H9 (cell line): Measurements from ENCODE around the gene SREBF1. TPM values are rescaled to one million over a fixed set of nuclear protein-coding genes. Genes with fewer than 3 reads are reported as not detected.

ENCODE experiments used
- DNase-seq: peaks from one replicate; pipeline ENCODE4 v3.0.0-alpha.2; 2017
- H2AFZ ChIP-seq: one replicate; pipeline ENCODE4 v1.6.1; 2013; ENCODE audit warnings: mild to moderate bottlenecking, low read length, control low read depth, moderate library complexity
- H2AK5ac ChIP-seq: 2 replicates; pipeline ENCODE4 v1.6.1; 2013; ENCODE audit warnings: low read length, control low read depth, mixed read lengths; ENCODE audit not compliant: insufficient read length
- H2BK120ac ChIP-seq: one replicate; pipeline ENCODE4 v1.6.1; 2013; ENCODE audit warnings: low read depth, mild to moderate bottlenecking, low read length, control low read depth, inconsistent platforms; ENCODE audit not compliant: poor library complexity, severe bottlenecking
- H2BK12ac ChIP-seq: 2 replicates; pipeline ENCODE4 v1.6.1; 2013; ENCODE audit warnings: low read length, control low read depth, mixed read lengths, low read depth; ENCODE audit not compliant: insufficient read length
- H2BK15ac ChIP-seq: 2 replicates; pipeline ENCODE4 v1.6.1; 2013; ENCODE audit warnings: low read depth, low read length, control low read depth
- H2BK20ac ChIP-seq: one replicate; pipeline ENCODE4 v1.6.1; 2013; ENCODE audit warnings: low read depth, mild to moderate bottlenecking, low read length, control low read depth, inconsistent platforms; ENCODE audit not compliant: poor library complexity, severe bottlenecking
- H2BK5ac ChIP-seq: 2 replicates; pipeline ENCODE4 v1.6.1; 2013; ENCODE audit warnings: low read length, control low read depth, mixed read lengths; ENCODE audit not compliant: insufficient read length
- H3K14ac ChIP-seq: 2 replicates; pipeline ENCODE4 v1.6.1; 2013; ENCODE audit warnings: low read length, control low read depth; ENCODE audit not compliant: insufficient read depth
- H3K18ac ChIP-seq: 2 replicates; pipeline ENCODE4 v1.6.1; 2013; ENCODE audit warnings: low read depth, mild to moderate bottlenecking, mixed read lengths, low read length, control low read depth; ENCODE audit not compliant: insufficient read length
- H3K23ac ChIP-seq: 2 replicates; pipeline ENCODE4 v1.6.1; 2013; ENCODE audit warnings: low read length, control low read depth, mixed read lengths, low read depth; ENCODE audit not compliant: insufficient read length
- H3K23me2 ChIP-seq: 2 replicates; pipeline ENCODE4 v1.6.1; 2013; ENCODE audit warnings: low read depth, mild to moderate bottlenecking, mixed read lengths, low read length, control low read depth; ENCODE audit not compliant: insufficient read length, poor library complexity, severe bottlenecking
- H3K27ac ChIP-seq: 2 replicates; pipeline ENCODE4 v1.5.1; 2013; ENCODE audit warnings: low read length, control low read depth, mixed read lengths, low read depth; ENCODE audit not compliant: insufficient read length
- H3K27me3 ChIP-seq: 2 replicates; pipeline ENCODE4 v1.6.1; 2013; ENCODE audit warnings: low read length, control low read depth, inconsistent platforms; ENCODE audit not compliant: insufficient read depth
- H3K4ac ChIP-seq: 2 replicates; pipeline ENCODE4 v1.6.1; 2013; ENCODE audit warnings: low read depth, mild to moderate bottlenecking, control low read depth, inconsistent platforms, low read length, moderate library complexity
- H3K4me1 ChIP-seq: 2 replicates; pipeline ENCODE4 v1.6.1; 2013; ENCODE audit warnings: low read length, control low read depth, inconsistent platforms; ENCODE audit not compliant: insufficient read depth
- H3K4me2 ChIP-seq: 2 replicates; pipeline ENCODE4 v1.6.1; 2013; ENCODE audit warnings: low read length, control low read depth, mixed read lengths; ENCODE audit not compliant: insufficient read length, insufficient read depth
- H3K56ac ChIP-seq: 2 replicates; pipeline ENCODE4 v1.6.1; 2013; ENCODE audit warnings: low read depth, mild to moderate bottlenecking, mixed read lengths, low read length, control low read depth; ENCODE audit not compliant: insufficient read length
- H3K79me1 ChIP-seq: 2 replicates; pipeline ENCODE4 v1.6.1; 2013; ENCODE audit warnings: low read depth, mild to moderate bottlenecking, moderate library complexity, low read length, control low read depth, inconsistent platforms; ENCODE audit not compliant: insufficient read depth, poor library complexity, severe bottlenecking
- H3K79me2 ChIP-seq: 2 replicates; pipeline ENCODE4 v1.6.1; 2013; ENCODE audit warnings: low read length, control low read depth, inconsistent platforms; ENCODE audit not compliant: insufficient read depth
- H3K9ac ChIP-seq: 2 replicates; pipeline ENCODE4 v1.6.1; 2013; ENCODE audit warnings: low read length, control low read depth, mixed read lengths; ENCODE audit not compliant: insufficient read length; ENCODE audit errors: extremely low read depth
- H3K9me3 ChIP-seq: one replicate; pipeline ENCODE4 v1.6.1; 2013; ENCODE audit warnings: low read depth, low read length, inconsistent platforms; ENCODE audit not compliant: control insufficient read depth
- H3T11ph ChIP-seq: one replicate; pipeline ENCODE4 v1.6.1; 2013; ENCODE audit warnings: mild to moderate bottlenecking, low read length, control low read depth, inconsistent platforms
- H4K20me1 ChIP-seq: one replicate; pipeline ENCODE4 v1.6.1; 2013; ENCODE audit not compliant: control insufficient read depth, insufficient read length, insufficient read depth
- H4K5ac ChIP-seq: 2 replicates; pipeline ENCODE4 v1.6.1; 2013; ENCODE audit warnings: low read depth, mild to moderate bottlenecking, mixed read lengths, low read length, control low read depth; ENCODE audit not compliant: insufficient read length
- H4K8ac ChIP-seq: replicated peaks from 2 replicates; pipeline ENCODE4 v1.6.1; 2013; ENCODE audit warnings: low read length, control low read depth, mixed read lengths, low read depth; ENCODE audit not compliant: insufficient read length
- H4K91ac ChIP-seq: 2 replicates; pipeline ENCODE4 v1.6.1; 2013; ENCODE audit warnings: low read depth, mild to moderate bottlenecking, moderate library complexity, mixed read lengths, low read length, control low read depth; ENCODE audit not compliant: insufficient read length
- H3K27ac Mint-ChIP-seq, 3 experiments: 2 replicates in 2 of 3; 3 replicates in 1 of 3; pipeline ENCODE4 v1.8.0; 2020 to 2021; ENCODE audit warnings: mixed read lengths in 3 of 3, mild to moderate bottlenecking in 1 of 3, moderate library complexity in 1 of 3
- H3K27me3 Mint-ChIP-seq: 2 replicates; pipeline ENCODE4 v1.8.0; 2021; ENCODE audit warnings: low read depth, mild to moderate bottlenecking, moderate library complexity, mixed read lengths
- H3K36me3 Mint-ChIP-seq, 3 experiments: 2 replicates in 2 of 3; 3 replicates in 1 of 3; pipeline ENCODE4 v1.8.0; 2020 to 2021; ENCODE audit warnings: low read depth in 3 of 3, mixed read lengths in 3 of 3; ENCODE audit not compliant: insufficient read depth in 1 of 3
- H3K4me1 Mint-ChIP-seq, 2 experiments: 2 replicates each; pipeline ENCODE4 v1.8.0; 2020; ENCODE audit warnings: mixed read lengths in 2 of 2
- H3K4me3 Mint-ChIP-seq, 2 experiments: 2 replicates in 1 of 2; 3 replicates in 1 of 2; pipeline ENCODE4 v1.8.0; 2020 to 2021; ENCODE audit warnings: mild to moderate bottlenecking in 2 of 2, mixed read lengths in 2 of 2, moderate library complexity in 1 of 2
- H3K9me3 Mint-ChIP-seq, 2 experiments: 2 replicates in 1 of 2; 3 replicates in 1 of 2; pipeline ENCODE4 v1.8.0; 2020; ENCODE audit warnings: mild to moderate bottlenecking in 2 of 2, mixed read lengths in 2 of 2, moderate library complexity in 1 of 2
- WGBS: extraction: QIAGEN DNeasy Blood & Tissue Kit; methylation state at CpG from one replicate; pipeline ENCODE4 v1.1.7; 2013; ENCODE audit warnings: missing lambda C conversion rate, low lambda C conversion rate, mixed read lengths; ENCODE audit not compliant: insufficient read length; ENCODE audit errors: extremely low coverage; 5-methylcytosine and 5-hydroxymethylcytosine counted together
- total RNA-seq: library from RNA; stranded (reverse); gene quantifications from 2 replicates; pipeline ENCODE4 v1.2.1, GENCODE V29; 2021
- TF ChIP-seq, protein P1 (sequence below): fragments of 200-600 bp; sonication (generic); conservative IDR thresholded peaks from 3 replicates; pipeline ENCODE4 v1.8.0; 2021; ENCODE audit warnings: antibody characterized with exemption, mild to moderate bottlenecking

The SREBF1 gene
- total RNA-seq, 1 experiment from 2014 or later: 81.9 TPM

GRCh38 chr17:17844500-17844899 lies 7.7 kb upstream of the SREBF1 start:
- no peak overlapping the region for H3K14ac ChIP-seq
- no peak overlapping the region for H3K23ac ChIP-seq
- no peaks in the 10 kb centered on the region for H3K79me2 ChIP-seq
- peaks cover 0 to 2% (median 0%) of the 10 kb centered on the region in 3 experiments; a peak in 1 of 7 replicates for H3K36me3 Mint-ChIP-seq
- H2BK120ac ChIP-seq: no peak overlapping the region
- H3K9me3 Mint-ChIP-seq: no peaks in the 10 kb centered on the region; a peak in 1 of 5 replicates
- H2BK20ac ChIP-seq: no peak overlapping the region
- no peak overlapping the region for H3K4me2 ChIP-seq
- peaks cover 12% of the 10 kb centered on the region for H3K4me1 ChIP-seq
- no peak overlapping the region for H2BK15ac ChIP-seq
- H4K5ac ChIP-seq: no peak overlapping the region
- no peak overlapping the region for H3K27ac Mint-ChIP-seq
- H3K56ac ChIP-seq: no peak overlapping the region
- no peak overlapping the region for H3K27ac ChIP-seq
- no peaks in the 10 kb centered on the region for H3K79me1 ChIP-seq
- no peak for DNase-seq
- peaks cover 4% of the 10 kb centered on the region for H3K23me2 ChIP-seq
- no peak overlapping the region for H3K18ac ChIP-seq
- no peak overlapping the region for H4K8ac ChIP-seq
- TF ChIP-seq, protein P1, sequence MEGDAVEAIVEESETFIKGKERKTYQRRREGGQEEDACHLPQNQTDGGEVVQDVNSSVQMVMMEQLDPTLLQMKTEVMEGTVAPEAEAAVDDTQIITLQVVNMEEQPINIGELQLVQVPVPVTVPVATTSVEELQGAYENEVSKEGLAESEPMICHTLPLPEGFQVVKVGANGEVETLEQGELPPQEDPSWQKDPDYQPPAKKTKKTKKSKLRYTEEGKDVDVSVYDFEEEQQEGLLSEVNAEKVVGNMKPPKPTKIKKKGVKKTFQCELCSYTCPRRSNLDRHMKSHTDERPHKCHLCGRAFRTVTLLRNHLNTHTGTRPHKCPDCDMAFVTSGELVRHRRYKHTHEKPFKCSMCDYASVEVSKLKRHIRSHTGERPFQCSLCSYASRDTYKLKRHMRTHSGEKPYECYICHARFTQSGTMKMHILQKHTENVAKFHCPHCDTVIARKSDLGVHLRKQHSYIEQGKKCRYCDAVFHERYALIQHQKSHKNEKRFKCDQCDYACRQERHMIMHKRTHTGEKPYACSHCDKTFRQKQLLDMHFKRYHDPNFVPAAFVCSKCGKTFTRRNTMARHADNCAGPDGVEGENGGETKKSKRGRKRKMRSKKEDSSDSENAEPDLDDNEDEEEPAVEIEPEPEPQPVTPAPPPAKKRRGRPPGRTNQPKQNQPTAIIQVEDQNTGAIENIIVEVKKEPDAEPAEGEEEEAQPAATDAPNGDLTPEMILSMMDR: 0 out of 3 replicates have a peak, but pooled peaks have one; percentile 16
- no peaks in the 10 kb centered on the region for H3K9me3 ChIP-seq
- peaks cover 2% of the 10 kb centered on the region; the same call in 1 of the 2 replicates for H3K27me3 Mint-ChIP-seq
- H2AK5ac ChIP-seq: no peak overlapping the region
- no peak overlapping the region for H2BK12ac ChIP-seq
- no peak overlapping the region for H4K91ac ChIP-seq
- no peak overlapping the region for H3K4me3 Mint-ChIP-seq
- H3K9ac ChIP-seq: no peak overlapping the region
- H3K4ac ChIP-seq: no peak overlapping the region
- H3K4me1 Mint-ChIP-seq: peaks cover 38 to 59% of the 10 kb centered on the region in 2 experiments
- H3K27me3 ChIP-seq: no peaks in the 10 kb centered on the region
- H2BK5ac ChIP-seq: no peak overlapping the region
- H4K20me1 ChIP-seq: peaks cover 3% of the 10 kb centered on the region
- WGBS: no CpG with 5 or more reads among the region's 6 CpGs
- no peak overlapping the region for H2AFZ ChIP-seq
- H3T11ph ChIP-seq: no peak overlapping the region
